GM18858 (cell line): Measurements from ENCODE around the gene PLA2G15.

Experiments used
- ATAC-seq: cut with Tn5 transposase; IDR thresholded peaks from one replicate; pipeline ENCODE4 v1.9.1; 2021; ENCODE audit not compliant: unreplicated experiment

Gene PLA2G15

DNA sequence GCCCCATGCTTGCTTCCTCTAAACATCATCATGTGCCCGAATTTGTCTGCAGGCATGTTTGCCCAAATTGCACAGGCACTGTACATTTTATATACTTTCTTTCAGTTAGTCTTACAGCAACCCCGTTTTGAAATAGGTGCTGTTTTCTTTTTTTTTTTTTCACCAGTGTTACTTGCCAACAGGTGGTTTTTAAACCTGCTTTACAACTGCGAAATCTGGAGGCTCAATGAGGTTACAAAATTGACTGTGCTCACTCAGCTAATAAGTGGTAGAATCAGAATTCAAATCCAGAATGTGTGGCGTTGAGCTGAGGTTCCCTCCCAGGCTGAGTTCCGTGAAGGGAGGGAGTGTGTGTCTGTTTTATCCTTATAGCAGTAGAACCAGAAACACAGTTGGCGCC, 5.8 kb downstream of the PLA2G15 start:
- no peak for ATAC-seq

DNA sequence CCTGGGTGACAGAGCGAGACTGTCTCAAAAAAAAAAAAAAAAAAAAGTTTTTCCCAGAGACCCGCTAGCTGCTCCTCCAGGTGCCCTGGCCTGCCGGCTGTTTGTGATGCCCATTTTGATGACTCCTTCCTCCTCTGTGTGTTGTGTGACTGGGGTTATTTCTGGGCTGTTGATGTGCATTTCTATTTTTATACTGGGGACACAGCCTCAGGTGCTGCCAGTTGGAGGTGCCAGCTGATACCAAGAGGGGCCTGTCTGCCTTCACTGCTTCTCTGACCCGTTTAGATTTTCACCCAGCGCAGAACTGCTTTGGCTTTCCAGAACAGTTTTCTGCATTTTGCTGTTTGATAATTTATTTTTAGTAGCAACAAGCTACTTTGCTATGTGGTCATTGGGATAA, 6.7 kb downstream of the PLA2G15 start:
- no peak for ATAC-seq

DNA sequence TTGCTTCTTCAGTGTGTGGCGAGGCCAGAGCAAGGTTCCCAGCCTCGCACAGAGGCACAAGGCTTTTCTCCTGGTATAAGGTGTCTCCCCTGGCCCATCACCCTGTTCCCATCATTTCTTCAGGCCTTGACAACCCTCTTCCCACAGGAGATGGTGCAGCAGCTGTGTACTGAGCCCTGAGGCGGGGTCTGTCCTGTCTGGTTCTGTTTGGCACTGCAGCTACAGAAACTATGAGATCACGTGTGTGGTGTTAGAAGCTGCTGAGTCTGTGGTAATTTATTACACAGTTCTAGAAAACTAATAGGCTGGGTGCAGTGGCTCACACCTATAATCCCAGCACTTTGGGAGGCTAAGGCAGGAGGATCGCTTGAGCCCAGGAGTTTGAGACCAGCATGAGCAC, 7.2 kb downstream of the PLA2G15 start:
- ATAC-seq = no peak

DNA sequence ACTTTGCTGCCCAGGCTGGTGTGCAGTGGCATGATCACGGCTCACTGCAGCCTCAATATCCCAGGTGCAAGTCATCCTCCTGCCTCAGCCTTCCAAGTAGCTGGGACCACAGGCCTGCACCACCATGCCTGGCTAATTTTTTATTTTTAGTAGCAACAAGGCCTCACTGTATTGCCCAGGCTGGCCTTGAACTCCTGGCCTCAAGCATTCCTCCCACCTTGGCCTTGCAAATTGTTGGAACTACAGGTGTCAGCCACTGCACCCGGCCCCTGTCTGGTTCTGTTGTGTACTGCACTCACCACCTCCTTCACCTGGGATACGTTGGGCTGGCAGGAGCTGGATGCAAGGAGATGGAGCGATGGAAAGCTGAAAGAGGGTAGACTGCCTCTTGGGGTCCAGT, 8.5 kb downstream of the PLA2G15 start:
- ATAC-seq = no peak

DNA sequence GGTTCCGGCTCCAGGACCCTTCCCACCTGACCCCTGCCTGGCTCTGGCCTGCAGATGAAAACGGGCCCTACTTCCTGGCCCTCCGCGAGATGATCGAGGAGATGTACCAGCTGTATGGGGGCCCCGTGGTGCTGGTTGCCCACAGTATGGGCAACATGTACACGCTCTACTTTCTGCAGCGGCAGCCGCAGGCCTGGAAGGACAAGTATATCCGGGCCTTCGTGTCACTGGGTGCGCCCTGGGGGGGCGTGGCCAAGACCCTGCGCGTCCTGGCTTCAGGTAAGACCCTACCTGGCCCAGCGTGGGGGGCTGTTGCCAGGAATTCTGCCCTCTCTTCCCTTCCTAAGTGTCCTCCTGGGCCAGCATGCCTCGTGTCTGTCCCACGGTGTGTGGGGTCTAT, 10.5 kb downstream of the PLA2G15 start:
- ATAC-seq = no peak

DNA sequence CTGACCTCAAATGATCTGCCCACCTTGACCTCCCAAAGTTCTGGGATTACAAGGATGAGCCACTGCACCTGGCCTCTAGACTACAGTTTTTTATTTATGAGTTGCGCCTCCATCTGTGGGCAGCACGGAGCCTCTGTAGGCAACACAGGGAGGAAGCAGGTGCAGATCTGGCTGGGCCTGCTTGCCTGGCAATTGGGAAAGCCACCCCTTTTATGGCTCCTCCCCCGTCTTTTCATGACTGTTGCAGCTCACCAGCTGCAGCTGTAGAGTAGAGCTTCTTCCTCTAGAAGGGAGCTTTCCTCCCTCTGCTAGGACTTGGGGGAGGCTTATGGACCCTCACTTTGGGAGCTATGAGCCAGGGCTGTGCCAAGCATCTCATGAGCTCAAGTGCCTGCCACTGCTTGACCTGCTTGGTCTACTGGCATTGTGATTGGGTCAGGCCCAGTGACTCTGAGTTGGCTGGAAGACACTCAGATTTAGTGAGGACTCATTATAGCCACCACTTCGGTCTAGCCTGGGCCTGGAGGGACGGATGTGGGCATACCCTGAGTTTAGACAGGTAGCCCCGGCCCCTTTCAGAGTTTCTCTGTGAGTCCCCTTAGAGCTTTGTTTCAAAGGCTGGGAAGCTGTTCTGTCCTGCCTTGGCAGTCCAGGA, 12.2 kb downstream of the PLA2G15 start:
- ATAC-seq = no peak

DNA sequence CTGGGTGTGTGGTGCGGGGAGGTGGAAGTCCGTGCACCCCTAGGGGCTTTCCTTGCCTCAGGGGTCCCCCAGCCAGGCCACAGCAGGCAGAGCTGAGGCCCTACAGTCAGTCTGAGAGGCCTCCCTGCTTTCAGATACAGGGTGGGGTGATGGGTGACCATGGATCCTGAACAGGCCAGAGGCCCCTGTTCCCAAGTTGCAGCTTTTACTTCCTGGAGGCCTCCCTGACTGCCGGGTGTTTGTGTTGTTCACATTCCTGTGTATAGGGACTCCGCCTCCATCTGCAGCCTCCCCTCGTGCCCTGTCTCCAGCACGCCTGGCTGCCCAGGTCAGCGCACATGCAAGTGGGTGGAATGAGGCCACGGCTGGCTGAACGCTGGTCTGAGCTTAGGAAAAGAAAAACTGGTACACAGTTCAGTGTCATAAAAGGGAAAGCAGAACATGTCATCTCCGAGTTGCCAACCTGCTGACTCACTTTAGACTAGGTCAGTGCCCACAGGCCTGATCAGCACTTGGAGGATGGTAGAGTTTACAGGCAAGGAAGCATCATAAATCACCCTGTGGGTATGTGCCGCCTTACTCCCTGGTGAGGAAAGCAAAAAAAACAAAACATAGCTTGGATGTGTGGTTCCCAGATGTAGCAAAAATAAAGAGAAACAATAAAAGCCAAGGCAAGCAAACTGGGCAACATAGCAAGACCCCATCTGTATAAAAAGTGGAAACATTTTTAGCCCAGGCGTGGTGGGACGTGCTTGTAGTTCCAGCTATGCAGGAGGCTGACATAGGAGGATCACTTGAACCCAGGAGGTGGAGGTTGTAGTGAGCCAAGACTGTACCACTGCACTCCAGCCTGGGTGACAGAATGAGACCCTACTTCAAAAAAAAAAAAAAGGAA, 13.0 kb downstream of the PLA2G15 start:
- no peak for ATAC-seq

DNA sequence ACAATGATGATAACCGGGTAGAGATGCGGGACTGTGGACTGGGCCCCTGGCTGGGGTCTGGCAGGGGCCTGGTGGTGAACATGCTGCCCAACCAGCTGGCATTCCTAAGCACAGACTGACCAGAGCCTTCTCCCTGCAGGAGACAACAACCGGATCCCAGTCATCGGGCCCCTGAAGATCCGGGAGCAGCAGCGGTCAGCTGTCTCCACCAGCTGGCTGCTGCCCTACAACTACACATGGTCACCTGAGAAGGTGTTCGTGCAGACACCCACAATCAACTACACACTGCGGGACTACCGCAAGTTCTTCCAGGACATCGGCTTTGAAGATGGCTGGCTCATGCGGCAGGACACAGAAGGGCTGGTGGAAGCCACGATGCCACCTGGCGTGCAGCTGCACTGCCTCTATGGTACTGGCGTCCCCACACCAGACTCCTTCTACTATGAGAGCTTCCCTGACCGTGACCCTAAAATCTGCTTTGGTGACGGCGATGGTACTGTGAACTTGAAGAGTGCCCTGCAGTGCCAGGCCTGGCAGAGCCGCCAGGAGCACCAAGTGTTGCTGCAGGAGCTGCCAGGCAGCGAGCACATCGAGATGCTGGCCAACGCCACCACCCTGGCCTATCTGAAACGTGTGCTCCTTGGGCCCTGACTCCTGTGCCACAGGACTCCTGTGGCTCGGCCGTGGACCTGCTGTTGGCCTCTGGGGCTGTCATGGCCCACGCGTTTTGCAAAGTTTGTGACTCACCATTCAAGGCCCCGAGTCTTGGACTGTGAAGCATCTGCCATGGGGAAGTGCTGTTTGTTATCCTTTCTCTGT, 14.0 kb downstream of the PLA2G15 start:
- no peak for ATAC-seq

DNA sequence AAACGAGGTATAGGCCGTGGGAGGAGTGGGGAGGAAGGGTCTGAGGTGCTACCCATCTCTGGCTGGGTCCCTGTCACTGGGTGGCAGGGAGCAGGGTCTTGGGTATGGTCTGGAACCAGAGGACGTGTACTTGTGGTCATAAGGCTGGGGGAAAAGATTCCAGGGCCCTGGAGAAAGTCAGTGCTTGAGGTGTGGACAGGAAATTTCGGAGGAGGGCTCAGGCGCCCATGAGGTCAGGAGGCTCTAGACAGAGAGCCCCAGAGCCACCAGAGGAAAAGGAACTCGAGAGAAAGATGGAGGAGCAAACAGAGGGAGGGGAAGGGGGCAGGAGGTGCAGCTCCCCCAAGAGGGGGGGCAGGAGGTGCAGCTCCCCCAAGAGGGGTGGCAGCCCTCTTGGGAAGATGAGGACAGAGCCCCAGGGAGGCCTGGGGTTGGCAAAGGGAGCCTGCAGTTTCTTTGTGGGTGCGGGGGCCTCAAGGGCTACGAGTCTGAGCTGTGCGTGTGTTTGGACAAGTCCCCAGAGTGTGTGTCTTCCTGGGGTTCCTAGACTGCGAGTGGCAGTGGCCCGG, 18.5 kb downstream of the PLA2G15 start:
- no peak for ATAC-seq

DNA sequence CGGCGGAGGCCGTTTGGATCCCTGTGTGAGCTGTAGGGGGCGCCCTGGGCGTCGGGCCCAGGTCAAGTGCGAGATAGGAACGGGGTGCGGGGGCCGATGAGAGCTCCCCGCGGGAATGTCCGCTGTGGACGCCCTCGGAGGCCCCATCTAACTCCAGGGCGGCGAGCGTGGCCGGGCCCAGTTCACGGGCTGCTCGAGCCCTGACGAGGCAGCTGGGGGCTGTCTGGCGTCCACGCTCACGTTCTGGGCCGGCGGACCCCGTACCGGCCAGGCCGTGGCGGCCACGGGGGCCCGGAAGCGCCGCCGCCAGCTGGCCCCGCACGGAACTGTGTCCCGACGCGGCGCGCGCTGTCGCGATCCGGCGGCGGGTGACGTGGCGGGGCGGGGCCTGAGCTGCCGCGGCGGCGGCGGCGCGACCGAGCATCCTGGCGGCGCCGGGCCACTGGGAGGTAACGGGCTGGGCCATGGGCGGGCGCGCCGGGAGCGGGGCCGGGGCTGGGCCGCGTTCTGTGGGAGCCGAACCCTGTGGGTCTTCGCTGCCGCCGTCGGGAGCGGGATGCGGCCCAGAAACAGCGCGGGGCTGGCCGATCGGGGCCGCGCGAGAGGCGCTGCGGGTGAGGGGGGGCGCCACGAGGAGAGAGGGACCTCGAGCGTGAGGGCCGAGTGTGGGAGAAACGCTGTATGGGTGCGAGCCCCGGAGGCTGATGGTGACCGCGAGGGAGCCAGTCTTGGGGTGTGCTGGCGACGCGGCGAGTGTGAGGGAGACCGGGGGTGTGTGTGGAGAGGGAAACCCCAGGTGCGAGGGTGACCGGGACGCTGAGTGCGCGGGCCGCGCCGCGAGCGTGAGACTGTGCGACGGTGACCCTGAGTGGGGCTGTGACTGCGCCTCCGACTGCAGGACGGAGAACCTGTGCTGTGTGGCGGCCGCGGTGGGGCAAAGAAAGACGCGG, 19.2 kb downstream of the PLA2G15 start, which contains the start of gene SLC7A6:
TSS of gene SLC7A6 (plus strand) at position 399 of the 950 bp plus-strand sequence. CDS start 10,201 bp downstream, outside the sequence.
- peak; percentile 44 for ATAC-seq

DNA sequence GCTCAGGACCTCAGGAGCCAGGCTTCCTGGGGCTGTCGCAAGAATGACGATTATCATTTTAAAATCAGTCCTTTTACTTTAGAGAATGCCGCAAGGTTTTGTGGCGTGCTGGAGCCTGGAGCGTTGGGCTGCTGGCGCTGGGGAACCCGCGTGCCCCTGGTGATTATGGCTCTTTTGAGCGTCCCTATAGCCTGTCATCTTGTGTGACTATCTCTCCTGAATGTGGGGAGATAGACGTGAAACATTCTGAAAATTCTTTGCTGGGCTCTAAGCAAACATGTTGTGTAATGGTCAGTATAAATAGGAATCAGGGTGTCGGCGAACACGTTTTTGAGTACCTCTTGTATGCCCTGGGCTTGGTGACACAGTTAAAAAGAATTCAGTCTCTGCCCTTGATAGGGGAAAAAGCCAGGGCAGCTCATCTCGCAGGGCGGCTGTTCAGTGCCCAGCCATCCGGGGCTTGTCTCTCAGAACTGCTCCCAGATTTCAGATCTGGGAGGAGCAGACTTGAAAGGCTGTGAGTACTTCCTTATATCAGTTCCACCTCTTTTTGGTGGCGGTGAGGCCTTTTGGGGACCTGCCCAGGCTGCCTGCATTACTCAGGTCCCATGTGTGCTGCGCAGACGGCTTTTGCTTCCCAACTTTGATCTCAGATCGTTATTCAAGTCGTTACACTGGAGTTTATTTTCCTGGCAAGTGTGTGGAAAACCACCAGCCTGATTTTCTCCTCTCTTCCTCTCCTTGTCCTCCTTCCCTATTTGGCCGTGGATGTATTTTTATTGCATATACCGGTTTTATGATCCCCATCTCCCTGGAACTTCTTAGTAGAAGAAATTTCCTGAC, 20.1 kb downstream of the PLA2G15 start:
- no peak for ATAC-seq

DNA sequence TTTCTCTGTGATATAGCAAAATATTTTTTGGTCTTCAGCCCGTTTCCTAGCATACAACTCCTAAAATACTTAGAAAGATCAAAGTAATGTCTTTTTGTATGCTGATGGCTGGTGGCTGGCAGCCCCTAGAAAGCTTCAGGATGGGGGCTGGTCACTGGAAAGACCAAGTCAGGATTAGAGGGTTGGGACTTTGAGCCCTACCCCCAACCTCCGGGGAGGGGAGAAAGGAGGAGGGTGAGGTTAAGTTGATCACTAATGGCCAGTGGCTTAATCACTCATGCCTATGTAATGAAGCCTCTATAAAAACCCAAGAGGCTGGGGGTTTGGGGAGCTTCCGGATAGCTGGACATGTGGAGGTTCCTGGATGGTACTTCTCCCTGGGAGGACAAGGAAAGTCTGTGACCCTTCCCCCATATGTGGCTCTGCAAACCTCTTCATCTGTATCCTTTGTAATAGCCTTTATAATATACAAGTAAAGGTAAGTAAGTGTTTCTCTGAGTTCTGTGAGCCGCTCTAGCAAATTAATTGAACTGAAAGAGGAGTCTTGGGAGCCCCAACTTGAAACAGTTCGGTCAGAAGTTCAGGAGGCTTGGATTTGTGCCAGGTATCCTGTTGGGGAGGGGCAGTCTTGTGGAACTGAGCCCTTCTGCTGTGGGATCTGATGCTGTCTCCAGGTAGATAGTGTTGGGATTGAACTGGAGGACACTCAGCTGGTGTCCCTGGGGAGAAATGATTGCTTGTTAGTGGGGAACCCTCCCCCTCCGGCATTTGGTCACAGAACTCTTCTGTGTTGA, 22.6 kb downstream of the PLA2G15 start:
- ATAC-seq = no peak

DNA sequence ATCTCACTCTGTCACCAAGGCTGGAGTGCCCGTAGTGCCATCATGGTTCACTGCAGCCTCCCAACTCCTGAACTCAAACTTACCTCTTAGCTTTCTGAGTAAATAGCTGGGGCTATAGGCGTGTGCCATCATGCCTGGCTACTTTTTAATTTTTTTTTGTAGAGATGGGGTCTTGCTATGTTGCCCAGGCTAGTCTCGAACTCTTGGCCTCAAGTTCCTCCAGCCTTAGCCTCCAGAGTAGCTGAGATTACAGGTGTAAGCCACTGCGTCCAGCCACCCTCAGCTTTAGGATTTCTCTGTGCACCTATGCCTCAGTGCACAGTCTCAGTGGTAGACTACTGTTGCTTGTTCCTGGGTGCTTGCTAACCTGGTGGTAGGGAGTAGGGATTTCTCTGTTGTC, 24.6 kb downstream of the PLA2G15 start:
- ATAC-seq = no peak

DNA sequence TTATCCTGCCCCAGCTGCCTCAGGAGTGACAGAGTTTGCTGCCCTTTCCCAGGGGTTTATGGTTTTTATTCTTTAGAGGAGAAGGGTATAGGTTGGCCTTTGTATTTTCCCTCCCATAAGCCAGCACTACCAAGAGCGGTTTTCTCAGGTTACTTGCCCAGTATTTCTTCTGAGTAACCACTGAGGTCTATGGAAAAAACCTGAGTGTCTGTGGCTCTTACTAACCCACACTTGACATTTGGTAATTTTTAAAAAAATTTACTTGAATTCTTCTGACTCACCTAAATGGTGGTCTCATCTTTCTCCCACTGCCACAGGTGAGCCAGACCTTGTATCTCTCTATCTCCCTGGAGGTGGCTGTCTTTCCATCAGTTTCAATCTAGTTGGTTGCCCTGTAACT, 25.2 kb downstream of the PLA2G15 start:
- no peak for ATAC-seq

DNA sequence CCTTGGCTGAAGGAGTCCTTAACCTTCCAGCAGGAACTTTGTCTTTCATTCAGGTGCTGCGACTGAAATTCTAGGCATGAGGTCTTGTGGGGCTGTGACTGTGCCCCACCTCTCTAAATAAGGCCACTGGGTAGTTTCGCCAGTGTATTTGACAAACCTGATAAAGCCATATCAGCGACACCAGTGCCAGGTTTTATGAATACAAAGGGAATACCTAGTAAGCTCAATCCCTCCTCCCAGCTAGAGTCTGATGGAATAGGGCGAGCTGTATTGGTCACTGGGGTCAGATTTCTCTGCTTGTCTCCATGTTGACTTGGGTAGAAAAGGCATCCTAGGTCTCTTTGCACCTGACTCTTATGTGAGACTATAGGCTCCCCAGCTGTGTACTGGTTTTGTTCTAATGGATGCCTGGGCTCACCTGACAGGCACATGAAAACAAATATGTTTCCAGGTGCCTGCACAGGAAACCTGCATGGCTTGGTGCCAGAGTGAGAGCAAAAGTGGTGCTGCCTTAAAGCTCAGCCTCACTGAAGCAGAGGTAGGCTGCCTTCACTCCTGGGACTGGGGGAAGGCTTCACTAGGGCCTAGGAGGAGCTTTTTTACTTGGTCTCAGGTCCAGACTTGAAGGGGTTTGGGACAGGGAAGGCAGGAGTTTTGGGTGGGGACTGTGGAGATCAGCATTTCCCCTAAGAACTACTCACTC, 27.5 kb downstream of the PLA2G15 start:
- no peak for ATAC-seq

DNA sequence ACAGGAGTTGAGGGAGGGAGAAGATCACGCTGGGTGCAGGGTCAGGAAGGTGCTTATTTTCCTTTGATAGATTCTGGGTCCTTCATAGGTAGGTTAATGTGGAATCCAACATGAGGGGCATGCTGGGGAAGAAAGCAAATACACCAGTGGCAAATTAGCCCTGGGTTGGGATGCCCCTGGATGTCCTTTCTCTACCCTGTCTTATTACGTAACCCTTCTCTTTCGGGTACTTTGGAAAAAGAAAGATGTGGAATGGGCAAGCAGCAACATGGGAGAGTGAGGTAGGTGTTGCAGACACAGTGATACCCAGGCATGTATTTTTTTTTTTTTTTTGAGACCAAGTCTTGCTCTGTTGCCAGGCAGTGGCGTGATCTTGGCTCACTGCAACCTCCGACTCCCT, 28.3 kb downstream of the PLA2G15 start:
- no peak for ATAC-seq

DNA sequence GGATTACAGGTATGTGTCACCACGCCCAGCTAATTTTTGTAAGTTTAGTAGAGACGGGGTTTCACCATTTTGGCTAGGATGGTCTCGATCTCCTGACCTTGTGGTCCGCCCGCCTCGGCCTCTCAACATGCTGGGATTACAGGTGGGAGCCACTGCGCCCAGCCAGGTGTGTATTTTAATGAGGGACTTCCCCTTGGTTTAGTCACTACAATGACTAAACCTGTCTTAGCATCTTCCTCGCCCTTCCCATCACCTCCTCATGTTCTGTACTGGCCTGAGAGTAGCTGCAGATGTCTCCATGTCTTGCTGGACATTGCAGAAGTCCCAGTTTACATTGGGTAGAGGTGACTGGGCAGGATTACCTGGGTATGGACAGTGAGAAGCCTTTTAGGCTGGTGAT, 28.7 kb downstream of the PLA2G15 start:
- no peak for ATAC-seq

DNA sequence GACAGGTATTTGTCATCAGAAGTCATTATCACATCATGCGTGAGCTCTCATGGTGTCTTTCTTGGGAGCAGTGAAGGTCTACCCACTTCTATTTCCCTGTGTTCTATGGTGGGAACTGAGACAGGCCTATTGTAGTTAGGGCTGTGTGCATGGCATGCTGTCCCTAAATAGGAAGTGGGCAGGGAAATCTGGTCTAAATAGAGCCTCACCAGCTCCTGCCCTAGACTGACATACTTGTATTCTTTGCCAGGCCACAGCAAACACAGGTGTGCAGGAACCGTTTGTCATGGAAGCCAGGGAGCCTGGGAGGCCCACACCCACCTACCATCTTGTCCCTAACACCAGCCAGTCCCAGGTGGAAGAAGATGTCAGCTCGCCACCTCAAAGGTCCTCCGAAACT, 29.3 kb downstream of the PLA2G15 start:
- no peak for ATAC-seq
